Activated T-helper 2 cell treated with anti-CD3 and anti-CD28 coated beads, Interferon-gamma antibody, Interleukin-2, Interleukin-4, amounts not matched to agents 10 μg/mL and 5 μg/mL and 100 μg/mL, durations not matched to agents 14 hours and 24 hours and 36 hours (primary cell): ENCODE measurements around the gene RTRAF. TPM values are rescaled to one million over a fixed set of nuclear protein-coding genes. Genes with fewer than 3 reads are reported as not detected.

Experiments used
- DNase-seq: peaks from one replicate; pipeline ENCODE4 v3.0.0; 2021; ENCODE audit warnings: low spot score
- H3K27ac Mint-ChIP-seq: one replicate; pipeline ENCODE4 v1.8.0; 2021; ENCODE audit warnings: mixed read lengths
- H3K27me3 Mint-ChIP-seq: one replicate; pipeline ENCODE4 v1.8.0; 2021; ENCODE audit warnings: low read depth, mixed read lengths
- H3K36me3 Mint-ChIP-seq: one replicate; pipeline ENCODE4 v1.8.0; 2021; ENCODE audit warnings: low read depth, mixed read lengths
- H3K4me1 Mint-ChIP-seq: one replicate; pipeline ENCODE4 v1.8.0; 2021; ENCODE audit warnings: low read depth, mixed read lengths
- H3K4me3 Mint-ChIP-seq: one replicate; pipeline ENCODE4 v1.8.0; 2021; ENCODE audit warnings: low read depth, mild to moderate bottlenecking, moderate library complexity, mixed read lengths
- H3K9me3 Mint-ChIP-seq: one replicate; pipeline ENCODE4 v1.8.0; 2021; ENCODE audit warnings: mixed read lengths
- intact Hi-C: fragments of 100-400 bp; cut with micrococcal nuclease; formaldehyde crosslinking; loops from one replicate; pipeline ENCODE4 v1.15.1; 2023
- total RNA-seq: library from RNA; stranded (reverse); gene quantifications from 2 replicates; pipeline ENCODE4 v1.2.3, GENCODE V29; 2022

The RTRAF gene
- total RNA-seq, 1 donor from 2014 or later, result 212 TPM

DNA sequence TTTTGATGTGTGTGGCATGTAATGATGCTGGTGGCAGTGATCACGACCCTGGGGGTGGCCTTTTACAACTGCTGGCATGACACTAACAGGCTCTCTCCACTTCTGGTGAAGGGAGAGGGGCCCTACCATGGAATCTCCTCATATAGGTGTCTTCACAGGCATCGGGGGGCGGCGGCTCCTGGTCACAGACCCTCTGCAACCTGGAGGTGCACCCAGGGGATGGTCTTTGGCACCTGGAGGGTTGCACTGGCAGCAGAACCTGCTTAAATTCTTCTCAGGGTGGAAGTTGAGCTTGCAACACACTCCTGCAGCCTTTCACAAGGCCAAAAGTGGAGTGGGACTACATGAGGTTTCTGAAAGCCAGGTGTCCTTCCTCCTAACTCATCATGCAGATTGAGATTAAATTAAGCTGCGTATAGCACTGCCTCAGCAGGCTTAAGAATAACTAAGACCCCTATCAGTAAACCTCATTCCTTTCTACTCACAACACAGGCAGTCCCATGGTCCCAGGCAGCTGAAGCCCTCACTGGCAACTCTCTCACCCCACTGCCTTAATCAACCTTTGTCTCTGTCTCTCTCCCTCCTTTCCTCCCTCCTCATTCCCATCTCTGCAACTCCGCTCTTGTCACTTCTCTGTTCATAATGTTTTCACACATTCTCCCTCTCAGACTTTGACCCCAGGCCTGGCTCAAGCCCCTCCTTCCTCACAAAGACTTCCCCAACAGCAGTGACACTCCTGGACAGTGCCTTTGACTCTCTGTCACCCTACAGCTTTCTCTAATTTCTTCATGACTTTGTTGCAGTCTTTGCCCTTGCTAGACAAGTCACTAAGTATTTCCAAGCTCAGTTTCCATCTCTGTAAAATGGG is 60.6 kb downstream of the RTRAF start:
- DNase-seq, result no peak
- H3K9me3 Mint-ChIP-seq, result no peaks in the 10 kb centered on the region
- peaks cover 13% of the 10 kb centered on the region for H3K27me3 Mint-ChIP-seq
- no peak overlapping the region for H3K27ac Mint-ChIP-seq
- H3K4me1 Mint-ChIP-seq, result peaks cover 16% of the 10 kb centered on the region
- intact Hi-C loops, result no loop called here
- H3K36me3 Mint-ChIP-seq, result no peaks in the 10 kb centered on the region
- no peak overlapping the region for H3K4me3 Mint-ChIP-seq

DNA sequence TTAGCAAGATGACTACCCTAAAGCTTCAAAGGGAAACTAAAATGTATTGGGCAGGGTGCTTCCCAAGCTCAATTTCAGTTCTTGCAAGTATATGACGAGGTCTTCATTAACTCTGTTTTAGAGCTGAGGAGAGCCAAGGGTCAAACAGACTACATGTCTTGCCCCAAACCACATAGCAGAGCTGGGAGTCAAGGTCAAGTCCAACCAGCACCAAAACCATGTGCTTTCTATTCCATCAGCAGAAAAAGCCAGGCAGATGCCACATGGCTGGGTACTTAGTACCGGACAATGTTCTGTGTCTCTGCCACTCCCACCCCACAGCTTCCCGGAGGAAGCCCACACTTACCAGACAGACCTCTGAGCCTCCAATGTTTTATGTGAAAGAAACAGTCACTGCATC is 61.9 kb downstream of the RTRAF start:
- Mint-ChIP-seq H3K4me1 (peaks cover 6% of the 10 kb centered on the region), H3K9me3 (no peaks in the 10 kb centered on the region), H3K27ac (no peak overlapping the region), H3K27me3 (peaks cover 22% of the 10 kb centered on the region), H3K4me3 (no peak overlapping the region), H3K36me3 (no peaks in the 10 kb centered on the region)
- intact Hi-C loops, result no loop called here
- no peak for DNase-seq

DNA sequence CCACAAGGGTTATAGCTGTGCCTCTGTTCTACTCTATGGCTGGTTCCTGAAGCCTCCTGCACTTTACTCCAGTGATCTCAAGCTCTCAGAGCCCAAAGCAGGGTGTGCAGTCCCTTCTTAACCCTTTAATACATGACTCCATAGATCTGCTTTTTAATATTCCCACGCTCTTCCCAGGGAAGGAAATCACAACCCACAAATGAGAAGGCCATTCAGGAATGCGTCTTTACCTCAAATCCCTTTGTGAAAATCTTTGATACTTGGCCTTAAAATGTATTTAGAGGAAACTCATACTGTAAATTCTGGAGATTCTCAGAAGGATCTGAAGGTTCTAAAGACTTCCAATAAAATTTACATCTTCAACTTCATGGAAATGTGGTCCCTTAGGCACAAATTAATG is 62.5 kb downstream of the RTRAF start:
- no peak overlapping the region for H3K4me3 Mint-ChIP-seq
- intact Hi-C loops, result no loop called here

DNA sequence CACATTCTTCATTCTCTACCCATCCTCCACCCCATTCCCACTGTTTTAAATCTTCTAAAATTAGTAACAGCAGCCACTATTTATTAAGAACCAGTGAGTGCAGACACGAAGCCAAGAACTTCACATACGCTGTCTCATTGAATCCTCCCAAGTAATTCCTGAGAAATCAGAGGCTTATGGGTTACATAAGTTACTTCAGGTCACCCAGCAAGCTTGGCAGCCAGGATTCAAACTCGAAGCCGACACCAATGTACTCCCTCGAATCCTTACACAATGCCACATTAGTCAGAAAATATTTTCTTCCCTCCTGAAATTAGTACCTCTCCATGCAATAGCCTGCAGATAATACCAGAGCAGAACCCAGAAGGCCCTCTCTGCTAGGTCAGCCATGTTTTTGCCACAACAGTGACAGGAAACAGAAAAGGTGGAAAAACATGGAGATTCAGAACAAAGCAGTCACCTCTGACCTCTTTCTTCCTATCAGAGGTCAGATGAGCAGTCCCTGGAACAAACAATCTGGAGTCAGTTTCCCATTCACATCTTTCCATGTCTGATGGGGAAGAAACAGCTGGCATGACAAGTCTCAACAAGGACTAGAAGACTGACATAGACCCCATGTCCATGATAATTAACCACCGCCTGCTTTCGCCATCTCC is 63.1 kb downstream of the RTRAF start:
- Mint-ChIP-seq H3K4me3 (no peak overlapping the region), H3K4me1 (peaks cover 3% of the 10 kb centered on the region)

More for the DNA sequence above, 62.5 kb downstream of the RTRAF start:
- Mint-ChIP-seq H3K9me3 (no peaks in the 10 kb centered on the region), H3K27me3 (peaks cover 22% of the 10 kb centered on the region), H3K36me3 (no peaks in the 10 kb centered on the region), H3K4me1 (peaks cover 5% of the 10 kb centered on the region), H3K27ac (no peak overlapping the region)
- no peak for DNase-seq

DNA sequence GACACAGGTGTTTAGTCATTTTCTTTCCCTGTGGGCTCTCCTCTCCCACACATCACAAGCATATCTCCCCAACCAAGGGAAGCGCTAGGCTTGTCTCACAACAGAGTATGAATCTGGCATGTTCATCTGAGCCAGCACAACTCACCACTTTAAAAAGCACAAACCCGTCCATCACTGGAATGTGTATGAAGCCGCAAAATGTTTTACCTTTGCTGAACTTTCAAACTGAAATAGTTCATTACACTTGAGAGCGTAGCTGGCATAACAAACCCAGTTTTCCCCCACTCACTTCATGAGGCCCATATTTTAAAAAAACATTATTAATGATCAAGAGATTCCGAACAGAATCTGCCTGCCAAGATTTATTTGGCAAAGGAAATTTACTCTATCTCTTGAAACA is 63.7 kb downstream of the RTRAF start:
- no peak for DNase-seq
- intact Hi-C loops, result no loop called here
- H3K4me3 Mint-ChIP-seq, result no peak overlapping the region
- no peaks in the 10 kb centered on the region for H3K36me3 Mint-ChIP-seq
- H3K27ac Mint-ChIP-seq, result no peak overlapping the region
- no peaks in the 10 kb centered on the region for H3K9me3 Mint-ChIP-seq
- peaks cover 22% of the 10 kb centered on the region for H3K27me3 Mint-ChIP-seq
- H3K4me1 Mint-ChIP-seq, result peaks cover 2% of the 10 kb centered on the region

More for the DNA sequence above, 63.1 kb downstream of the RTRAF start:
- intact Hi-C loops, result no loop called here
- H3K9me3 Mint-ChIP-seq, result no peaks in the 10 kb centered on the region
- H3K36me3 Mint-ChIP-seq, result no peaks in the 10 kb centered on the region
- no peak overlapping the region for H3K27ac Mint-ChIP-seq
- DNase-seq, result no peak
- peaks cover 22% of the 10 kb centered on the region for H3K27me3 Mint-ChIP-seq

DNA sequence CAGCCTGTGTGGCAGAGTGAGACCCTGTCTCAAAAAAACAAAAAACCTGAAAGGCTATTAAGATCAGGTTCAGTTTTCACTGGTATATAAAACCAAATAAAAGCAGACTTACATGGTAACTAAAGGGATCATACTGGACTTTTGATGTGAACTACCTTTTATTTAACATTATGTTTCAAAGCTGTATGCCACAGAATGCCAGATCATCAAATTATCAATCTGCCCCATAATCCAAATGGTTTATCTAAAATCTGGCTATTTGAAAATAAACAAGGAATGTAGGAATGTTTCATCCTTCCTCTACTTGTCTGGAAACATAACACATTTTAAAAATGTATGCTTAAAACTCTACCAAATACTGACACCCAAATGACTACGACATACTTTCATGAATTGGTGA is 65.3 kb downstream of the RTRAF start:
- no peak for DNase-seq
- Mint-ChIP-seq H3K36me3 (no peaks in the 10 kb centered on the region), H3K9me3 (no peaks in the 10 kb centered on the region), H3K4me1 (peaks cover 2% of the 10 kb centered on the region), H3K4me3 (no peak overlapping the region), H3K27ac (no peak overlapping the region), H3K27me3 (peaks cover 27% of the 10 kb centered on the region)
- intact Hi-C loops, result no loop called here

DNA sequence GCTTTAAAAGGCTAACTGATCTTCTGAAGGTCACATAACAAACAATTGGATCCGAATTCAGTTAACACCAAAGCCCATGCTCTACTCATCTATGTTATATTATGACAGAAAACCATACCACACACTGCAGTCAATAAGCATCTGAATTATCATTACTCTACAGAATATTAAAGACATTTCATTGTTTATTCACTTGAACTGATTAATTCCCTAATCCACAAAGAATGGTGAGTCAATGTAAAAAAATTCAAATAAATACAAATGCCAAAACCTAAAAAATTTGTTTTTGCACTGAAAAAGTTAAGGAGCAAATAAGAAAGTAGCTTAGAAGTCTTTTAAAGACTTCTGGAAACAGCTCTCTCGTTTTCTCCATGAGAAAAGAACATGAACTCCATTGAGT is 65.8 kb downstream of the RTRAF start:
- Mint-ChIP-seq H3K4me1 (peaks cover 2% of the 10 kb centered on the region), H3K27ac (no peak overlapping the region), H3K4me3 (no peak overlapping the region), H3K27me3 (peaks cover 31% of the 10 kb centered on the region), H3K9me3 (no peaks in the 10 kb centered on the region), H3K36me3 (no peaks in the 10 kb centered on the region)
- intact Hi-C loops, result no loop called here
- DNase-seq, result no peak

DNA sequence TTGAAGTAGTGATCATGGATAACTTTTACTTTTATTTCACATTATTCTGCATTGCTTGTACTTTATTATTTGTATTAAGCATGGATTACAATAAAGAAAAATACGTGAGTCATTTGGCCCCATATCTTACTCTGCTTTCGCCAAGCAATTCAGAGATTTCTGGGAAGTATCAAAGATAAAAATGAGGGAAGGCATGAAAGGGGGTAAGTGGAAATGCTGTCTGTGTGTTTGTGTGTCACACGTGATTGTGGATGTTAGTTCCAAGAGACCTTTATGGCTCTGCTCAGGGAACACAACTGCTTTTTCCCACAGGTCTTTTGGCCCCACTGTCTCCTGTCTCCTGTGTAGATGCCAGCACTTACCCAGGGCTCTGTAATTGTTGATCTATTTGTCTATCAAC is 69.0 kb downstream of the RTRAF start:
- Mint-ChIP-seq H3K36me3 (no peaks in the 10 kb centered on the region), H3K27ac (no peak overlapping the region), H3K9me3 (no peaks in the 10 kb centered on the region), H3K4me1 (no peaks in the 10 kb centered on the region), H3K4me3 (no peak overlapping the region), H3K27me3 (peaks cover 50% of the 10 kb centered on the region)
- intact Hi-C loops, result no loop called here
- no peak for DNase-seq

DNA sequence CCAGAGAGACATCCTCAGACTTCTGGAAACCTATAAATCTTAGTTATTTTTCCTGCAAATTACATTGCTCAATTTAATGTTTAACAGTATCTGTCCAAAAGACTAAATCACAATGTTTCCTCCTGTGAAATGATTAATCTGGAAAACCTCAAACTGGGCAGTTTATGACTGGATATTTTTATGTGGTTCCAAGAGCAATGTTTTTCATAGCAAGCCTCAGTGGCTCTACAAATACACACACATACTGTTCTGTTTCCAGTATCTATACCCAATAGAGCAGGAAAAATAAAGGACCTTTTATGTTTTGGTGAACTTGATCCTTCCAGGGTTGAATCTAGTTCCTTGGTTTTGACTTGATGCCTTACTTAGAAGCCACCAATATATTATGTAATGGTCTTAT is 70.3 kb downstream of the RTRAF start:
- Mint-ChIP-seq H3K27ac (no peak overlapping the region), H3K36me3 (no peaks in the 10 kb centered on the region), H3K4me3 (no peak overlapping the region), H3K9me3 (no peaks in the 10 kb centered on the region), H3K27me3 (peaks cover 55% of the 10 kb centered on the region), H3K4me1 (no peaks in the 10 kb centered on the region)
- intact Hi-C loops, result no loop called here
- DNase-seq, result no peak

DNA sequence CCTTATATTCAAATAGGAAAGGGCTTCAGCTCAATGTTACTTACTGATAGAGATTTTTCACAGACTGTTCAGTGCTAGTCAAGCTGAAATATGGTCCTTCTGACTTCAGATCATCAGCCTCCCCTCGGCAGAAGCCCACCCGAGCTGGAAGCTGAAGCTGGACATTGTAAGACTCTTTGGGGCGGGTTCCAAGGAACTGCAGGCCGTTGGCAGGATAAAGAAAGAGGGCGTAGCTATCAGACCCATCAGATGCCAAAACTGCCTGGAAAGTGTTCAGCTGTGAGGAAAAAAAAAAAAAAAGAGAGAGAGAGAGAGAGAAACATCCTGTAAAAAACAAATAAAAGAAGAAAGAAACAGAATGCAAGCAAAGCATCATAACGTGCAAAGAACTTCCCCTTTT is 70.7 kb downstream of the RTRAF start:
- no peaks in the 10 kb centered on the region for H3K4me1 Mint-ChIP-seq
- no peaks in the 10 kb centered on the region for H3K9me3 Mint-ChIP-seq
- no peak overlapping the region for H3K4me3 Mint-ChIP-seq
- no peak for DNase-seq
- H3K27ac Mint-ChIP-seq, result no peak overlapping the region
- no peaks in the 10 kb centered on the region for H3K36me3 Mint-ChIP-seq
- peaks cover 56% of the 10 kb centered on the region for H3K27me3 Mint-ChIP-seq
- intact Hi-C loops, result no loop called here

Other genes with a start within 250 kb of the RTRAF start
- gene GNG2, start 128.9 kb upstream of the RTRAF start, total RNA-seq, result 120 and 128 TPM in 2 replicates
- 0.14 and 0.37 TPM in 2 replicates for gene NID2, start 79.5 kb downstream of the RTRAF start, total RNA-seq